ENCODE results near the gene PPARG.
"Not testable (repeated sequence)": the region's sequence is repeated elsewhere in the genome, so short reads cannot be mapped to it uniquely, and the experiment has no call there.

PPARG gene

GRCh38 chr3:12288182-12289129 is at the start of gene PPARG:
PPARG (plus strand) TSS chr3:12289070; CDS start chr3:12379712, 90,642 bp downstream.
- DNase-seq (ENCODE audit: low spot score), result peak; percentile 64

- no peak for DNase-seq (ENCODE audit: low spot score)
These were observed 49.6 kb upstream of the PPARG start for GRCh38 chr3:12239301-12239700.

GRCh38 chr3:12242772-12243171 is 46.1 kb upstream of the PPARG start:
- no peak for DNase-seq (ENCODE audit: low spot score)

- DNase-seq (ENCODE audit: low spot score), result no peak
These were observed 42.2 kb upstream of the PPARG start for GRCh38 chr3:12246497-12247163.

- no peak for DNase-seq (ENCODE audit: low spot score)
These were observed 41.5 kb upstream of the PPARG start for GRCh38 chr3:12247411-12247810.

GRCh38 chr3:12249519-12249918 is 39.4 kb upstream of the PPARG start:
- no peak for DNase-seq (ENCODE audit: low spot score)

GRCh38 chr3:12252889-12253288 is 36.0 kb upstream of the PPARG start:
- no peak for DNase-seq (ENCODE audit: low spot score)

- no peak for DNase-seq (ENCODE audit: low spot score)
These were observed 35.1 kb upstream of the PPARG start for GRCh38 chr3:12253516-12254343.

- DNase-seq (ENCODE audit: low spot score), result no peak
These were observed 33.5 kb upstream of the PPARG start for GRCh38 chr3:12255393-12255792.

GRCh38 chr3:12258911-12259310 is 30.0 kb upstream of the PPARG start:
- no peak for DNase-seq (ENCODE audit: low spot score)

GRCh38 chr3:12262173-12262572 is 26.7 kb upstream of the PPARG start:
- not testable (repeated sequence) for DNase-seq (ENCODE audit: low spot score)

- no peak for DNase-seq (ENCODE audit: low spot score)
These were observed 23.4 kb upstream of the PPARG start for GRCh38 chr3:12265508-12265907.

GRCh38 chr3:12266038-12266437 is 22.8 kb upstream of the PPARG start:
- DNase-seq (ENCODE audit: low spot score), result no peak

GRCh38 chr3:12267376-12268030 is 21.4 kb upstream of the PPARG start:
- no peak for DNase-seq (ENCODE audit: low spot score)

GRCh38 chr3:12268049-12268735 is 20.7 kb upstream of the PPARG start:
- no peak for DNase-seq (ENCODE audit: low spot score)

- no peak for DNase-seq (ENCODE audit: low spot score)
These were observed 17.9 kb upstream of the PPARG start for GRCh38 chr3:12270976-12271375.

GRCh38 chr3:12273045-12273695 is 15.7 kb upstream of the PPARG start:
- DNase-seq (ENCODE audit: low spot score), result no peak

- no peak for DNase-seq (ENCODE audit: low spot score)
These were observed 12.8 kb upstream of the PPARG start for GRCh38 chr3:12275974-12276650.

GRCh38 chr3:12276827-12277226 is 12.0 kb upstream of the PPARG start:
- not testable (repeated sequence) for DNase-seq (ENCODE audit: low spot score)

- DNase-seq (ENCODE audit: low spot score), result no peak
These were observed 10.3 kb upstream of the PPARG start for GRCh38 chr3:12278566-12278965.
